MM.1S (cell line): ENCODE data around the gene ACAP2.
"Not testable (repeated sequence)": the region's sequence is repeated elsewhere in the genome, so short reads cannot be mapped to it uniquely, and the experiment has no call there.

ENCODE experiments used
- DNase-seq: peaks from one replicate; pipeline ENCODE4 v3.0.0-alpha.2; 2015
- H2AFZ ChIP-seq: fragments of 300-600 bp; sonication (generic); 2 replicates; pipeline ENCODE4 v1.6.0; 2016; ENCODE audit warnings: antibody characterized with exemption, low read length
- H3F3A ChIP-seq: fragments of 300-600 bp; sonication (generic); 2 replicates; pipeline ENCODE4 v1.6.1; 2016; ENCODE audit warnings: mild to moderate bottlenecking, antibody characterized with exemption, low read length, moderate library complexity, mixed read lengths; ENCODE audit not compliant: insufficient read depth
- H3K27ac ChIP-seq: fragments of 300-600 bp; sonication (generic); 2 replicates; pipeline ENCODE4 v1.5.1; 2016; ENCODE audit warnings: mild to moderate bottlenecking, low read length
- H3K27me3 ChIP-seq: fragments of 300-600 bp; sonication (generic); replicated peaks from 2 replicates; pipeline ENCODE4 v1.6.0; 2016; ENCODE audit warnings: low read length; ENCODE audit not compliant: insufficient read depth
- H3K36me3 ChIP-seq: fragments of 300-600 bp; sonication (generic); replicated peaks from 2 replicates; pipeline ENCODE4 v1.6.1; 2016; ENCODE audit warnings: mild to moderate bottlenecking, low read length, mixed read lengths; ENCODE audit not compliant: insufficient read depth
- H3K4me1 ChIP-seq: fragments of 300-600 bp; sonication (generic); 2 replicates; pipeline ENCODE4 v1.6.1; 2016; ENCODE audit warnings: low read length, mixed read lengths
- H3K4me2 ChIP-seq: fragments of 300-600 bp; sonication (generic); 2 replicates; pipeline ENCODE4 v1.6.0; 2016; ENCODE audit warnings: low read depth, low read length
- H3K4me3 ChIP-seq: fragments of 300-600 bp; sonication (generic); 2 replicates; pipeline ENCODE4 v1.5.1; 2016; ENCODE audit warnings: low read length, mixed read lengths
- H3K79me2 ChIP-seq: fragments of 300-600 bp; sonication (generic); 2 replicates; pipeline ENCODE4 v1.6.1; 2016; ENCODE audit warnings: mixed run types, low read length, mixed read lengths
- H3K9ac ChIP-seq: fragments of 300-600 bp; sonication (generic); 2 replicates; pipeline ENCODE4 v1.6.1; 2016; ENCODE audit warnings: low read length, mixed read lengths
- H3K9me2 ChIP-seq: fragments of 300-600 bp; sonication (generic); replicated peaks from 2 replicates; pipeline ENCODE4 v1.6.1; 2016; ENCODE audit warnings: mild to moderate bottlenecking, low read length, mixed read lengths; ENCODE audit not compliant: insufficient read depth
- H3K9me3 ChIP-seq: fragments of 300-600 bp; sonication (generic); replicated peaks from 2 replicates; pipeline ENCODE4 v1.6.1; 2016; ENCODE audit warnings: mild to moderate bottlenecking, low read length, mixed read lengths; ENCODE audit not compliant: insufficient read depth
- H4K20me1 ChIP-seq: fragments of 300-600 bp; sonication (generic); 2 replicates; pipeline ENCODE4 v1.6.1; 2016; ENCODE audit warnings: mild to moderate bottlenecking, low read length, moderate library complexity, mixed read lengths; ENCODE audit not compliant: insufficient read depth
- EZH2 ChIP-seq: fragments of 300-600 bp; sonication (generic); optimal IDR thresholded peaks from 2 replicates; pipeline ENCODE3; 2017; ENCODE audit warnings: low read depth, mild to moderate bottlenecking, antibody characterized with exemption, low read length, mixed read lengths
- EZH2phosphoT487 ChIP-seq: fragments of 300-600 bp; sonication (generic); IDR thresholded peaks from 2 replicates; pipeline ENCODE4 v1.6.1; 2018; ENCODE audit warnings: antibody characterized with exemption, low read length
- TF ChIP-seq, protein P1 (sequence below): fragments of 300-600 bp; sonication (generic); IDR thresholded peaks from 2 replicates; pipeline ENCODE4 v1.5.1; 2016; ENCODE audit warnings: antibody characterized with exemption, low read length, mixed read lengths

The ACAP2 gene

DNA sequence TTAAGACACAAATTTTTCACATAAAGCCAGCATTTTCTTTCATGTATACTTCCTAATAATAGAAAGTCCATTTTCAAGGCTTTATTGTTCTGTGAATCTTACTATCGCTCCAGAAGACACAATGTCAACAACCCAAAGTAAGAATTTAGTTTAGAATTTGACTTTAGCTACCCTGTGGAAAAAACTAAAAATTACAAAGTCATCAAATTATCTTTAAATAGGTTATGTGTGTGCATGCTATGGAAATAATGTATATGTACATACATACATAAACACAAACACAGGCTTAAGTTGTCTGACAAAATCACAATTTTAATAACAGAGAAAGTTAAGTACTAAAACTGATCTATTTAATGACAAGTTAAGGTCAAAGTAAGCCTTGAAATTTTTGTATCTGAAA lies 151.7 kb downstream of the ACAP2 start:
- Histone ChIP-seq H3K4me2 (no peak overlapping the region), H3K36me3 (peaks cover 4% of the 10 kb centered on the region; the same call in 1 of the 2 replicates), H3K4me1 (no peaks in the 10 kb centered on the region), H3K4me3 (no peak overlapping the region), H3K27ac (no peak overlapping the region), H3K9me2 (no peaks in the 10 kb centered on the region), H4K20me1 (no peaks in the 10 kb centered on the region; the same call in 1 of the 2 replicates), H3K27me3 (no peaks in the 10 kb centered on the region), H3K79me2 (no peaks in the 10 kb centered on the region), H3K9me3 (no peaks in the 10 kb centered on the region), H2AFZ (no peak overlapping the region), H3K9ac (no peak overlapping the region), H3F3A (no peaks in the 10 kb centered on the region)
- TF ChIP-seq, protein P1, sequence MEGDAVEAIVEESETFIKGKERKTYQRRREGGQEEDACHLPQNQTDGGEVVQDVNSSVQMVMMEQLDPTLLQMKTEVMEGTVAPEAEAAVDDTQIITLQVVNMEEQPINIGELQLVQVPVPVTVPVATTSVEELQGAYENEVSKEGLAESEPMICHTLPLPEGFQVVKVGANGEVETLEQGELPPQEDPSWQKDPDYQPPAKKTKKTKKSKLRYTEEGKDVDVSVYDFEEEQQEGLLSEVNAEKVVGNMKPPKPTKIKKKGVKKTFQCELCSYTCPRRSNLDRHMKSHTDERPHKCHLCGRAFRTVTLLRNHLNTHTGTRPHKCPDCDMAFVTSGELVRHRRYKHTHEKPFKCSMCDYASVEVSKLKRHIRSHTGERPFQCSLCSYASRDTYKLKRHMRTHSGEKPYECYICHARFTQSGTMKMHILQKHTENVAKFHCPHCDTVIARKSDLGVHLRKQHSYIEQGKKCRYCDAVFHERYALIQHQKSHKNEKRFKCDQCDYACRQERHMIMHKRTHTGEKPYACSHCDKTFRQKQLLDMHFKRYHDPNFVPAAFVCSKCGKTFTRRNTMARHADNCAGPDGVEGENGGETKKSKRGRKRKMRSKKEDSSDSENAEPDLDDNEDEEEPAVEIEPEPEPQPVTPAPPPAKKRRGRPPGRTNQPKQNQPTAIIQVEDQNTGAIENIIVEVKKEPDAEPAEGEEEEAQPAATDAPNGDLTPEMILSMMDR: no peak
- TF ChIP-seq EZH2phosphoT487 (no peak), EZH2 (no peak)
- no peak for DNase-seq

DNA sequence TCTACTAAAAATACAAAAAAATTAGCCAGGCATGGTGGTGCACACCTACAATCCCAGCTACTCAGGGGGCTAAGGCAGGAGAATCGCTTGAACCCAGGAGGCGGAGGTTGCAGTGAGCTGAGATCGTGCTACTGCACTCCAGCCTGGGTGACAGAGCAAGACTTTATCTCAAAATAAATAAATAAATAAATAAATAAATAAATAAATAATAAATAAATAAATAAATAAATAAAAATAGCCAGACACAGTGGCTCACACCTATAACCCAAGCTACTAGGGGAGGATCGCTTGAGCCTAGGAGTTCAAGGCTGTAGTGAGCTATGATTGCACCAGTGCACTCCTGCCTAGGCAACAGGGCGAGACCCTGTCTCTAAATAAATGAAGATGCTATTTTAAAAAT lies 152.2 kb downstream of the ACAP2 start:
- H3K36me3 ChIP-seq, H3F3A ChIP-seq, H3K27ac ChIP-seq, H3K4me3 ChIP-seq, H2AFZ ChIP-seq, DNase-seq, H3K4me1 ChIP-seq, H3K4me2 ChIP-seq, H3K79me2 ChIP-seq, H3K27me3 ChIP-seq, H3K9me3 ChIP-seq, H4K20me1 ChIP-seq, H3K9me2 ChIP-seq, H3K9ac ChIP-seq: not testable (repeated sequence)

DNA sequence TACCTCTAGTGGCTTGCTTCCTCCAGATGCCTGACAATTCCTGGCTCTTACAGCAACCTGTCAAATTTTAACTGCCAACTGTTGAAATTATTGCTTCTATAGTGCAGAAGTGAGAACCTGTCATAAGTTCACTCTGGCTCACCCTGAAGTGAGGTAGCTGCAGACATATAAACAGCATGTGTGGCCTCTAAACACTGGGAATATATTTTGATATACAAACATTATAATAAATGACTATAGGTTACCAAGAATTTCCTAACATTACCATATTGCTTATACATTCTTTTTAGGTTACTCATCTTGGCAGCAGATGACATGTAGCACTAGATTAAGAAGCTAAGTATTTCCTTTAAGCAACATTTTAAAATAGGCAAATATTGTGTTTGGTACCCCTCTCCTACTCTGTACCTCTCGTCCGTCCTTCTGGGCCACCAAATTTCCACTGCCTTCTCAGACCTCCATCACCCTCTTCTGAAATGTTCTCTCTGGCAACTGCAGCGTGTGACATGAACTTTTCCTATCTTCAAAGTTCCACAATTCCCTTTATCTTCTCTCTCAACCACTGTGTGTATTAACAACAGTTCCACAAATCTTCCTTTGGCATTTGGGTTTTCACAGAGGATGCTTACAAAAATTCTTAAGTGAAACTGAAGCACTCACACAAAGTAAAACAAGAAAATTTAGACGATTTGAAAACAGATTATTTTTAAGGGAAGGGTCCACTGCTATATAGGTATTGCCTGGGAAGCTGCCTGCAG lies 156.5 kb downstream of the ACAP2 start:
- H2AFZ ChIP-seq: no peak overlapping the region
- no peak overlapping the region for H3K9ac ChIP-seq
- TF ChIP-seq EZH2 (no peak), EZH2phosphoT487 (no peak)
- TF ChIP-seq, protein P1: no peak
- no peaks in the 10 kb centered on the region for H3K36me3 ChIP-seq
- H3K9me2 ChIP-seq: no peaks in the 10 kb centered on the region
- H3K4me2 ChIP-seq: no peak overlapping the region
- no peaks in the 10 kb centered on the region; the same call in 1 of the 2 replicates for H4K20me1 ChIP-seq
- no peaks in the 10 kb centered on the region for H3K79me2 ChIP-seq
- H3K4me1 ChIP-seq: no peaks in the 10 kb centered on the region
- H3K27ac ChIP-seq: no peak overlapping the region
- DNase-seq: no peak
- H3K9me3 ChIP-seq: no peaks in the 10 kb centered on the region
- no peaks in the 10 kb centered on the region for H3F3A ChIP-seq
- H3K4me3 ChIP-seq: no peak overlapping the region
- H3K27me3 ChIP-seq: no peaks in the 10 kb centered on the region

DNA sequence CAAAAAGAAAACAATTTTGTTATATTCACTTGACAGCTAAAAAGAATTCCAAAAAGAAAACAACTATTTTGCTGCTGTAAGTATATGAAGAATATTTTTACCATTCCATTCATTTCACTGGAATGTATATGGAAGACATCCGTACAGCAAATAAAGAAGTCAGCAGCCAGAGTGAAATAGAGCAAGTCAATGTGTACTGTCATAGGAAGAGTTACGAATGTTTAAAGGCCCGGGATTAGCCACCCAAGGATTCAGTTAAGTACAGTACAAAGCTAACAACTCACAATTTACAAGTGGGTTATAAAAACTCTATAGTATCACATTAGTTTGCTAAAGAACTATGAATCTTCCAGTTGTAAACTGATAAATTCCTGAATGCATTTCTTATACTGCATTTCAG lies 157.4 kb downstream of the ACAP2 start:
- Histone ChIP-seq H3K4me1 (no peaks in the 10 kb centered on the region), H3K79me2 (no peaks in the 10 kb centered on the region), H3K4me3 (no peak overlapping the region), H3K36me3 (no peaks in the 10 kb centered on the region), H3K9ac (no peak overlapping the region), H3K9me2 (no peaks in the 10 kb centered on the region), H2AFZ (no peak overlapping the region), H3K27me3 (no peaks in the 10 kb centered on the region), H3K27ac (no peak overlapping the region), H3K9me3 (no peaks in the 10 kb centered on the region), H3F3A (no peaks in the 10 kb centered on the region), H4K20me1 (no peaks in the 10 kb centered on the region; the same call in 1 of the 2 replicates), H3K4me2 (no peak overlapping the region)
- TF ChIP-seq EZH2phosphoT487 (no peak), EZH2 (no peak)
- TF ChIP-seq, protein P1: no peak
- DNase-seq: no peak
